Globus pallidus (tissue), 1 donor: ENCODE results near the gene LPP.

Experiments used
- DNase-seq: peaks from one replicate; pipeline ENCODE4 v3.0.0-alpha.2; 2015; ENCODE audit warnings: low spot score

The LPP gene

DNA sequence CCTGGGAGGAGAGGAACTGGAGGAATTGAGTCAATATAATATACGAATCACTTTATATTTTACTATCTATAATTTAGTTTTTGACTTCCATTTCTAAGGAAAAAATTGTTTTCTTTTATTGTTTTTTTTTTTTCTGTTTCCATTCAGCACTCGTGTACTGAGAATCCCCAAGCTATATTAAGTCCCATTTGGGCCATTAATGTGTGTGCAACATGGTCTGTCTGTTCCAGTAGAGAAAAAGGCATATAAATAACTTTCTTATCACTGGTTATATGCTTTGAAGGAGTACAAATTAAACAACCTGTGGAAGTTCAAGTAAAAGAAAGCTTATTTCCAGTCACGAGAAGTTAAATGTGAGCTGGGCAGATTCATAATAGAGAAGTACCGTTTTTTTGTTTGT lies 518.9 kb downstream of the LPP start:
- no peak for DNase-seq

DNA sequence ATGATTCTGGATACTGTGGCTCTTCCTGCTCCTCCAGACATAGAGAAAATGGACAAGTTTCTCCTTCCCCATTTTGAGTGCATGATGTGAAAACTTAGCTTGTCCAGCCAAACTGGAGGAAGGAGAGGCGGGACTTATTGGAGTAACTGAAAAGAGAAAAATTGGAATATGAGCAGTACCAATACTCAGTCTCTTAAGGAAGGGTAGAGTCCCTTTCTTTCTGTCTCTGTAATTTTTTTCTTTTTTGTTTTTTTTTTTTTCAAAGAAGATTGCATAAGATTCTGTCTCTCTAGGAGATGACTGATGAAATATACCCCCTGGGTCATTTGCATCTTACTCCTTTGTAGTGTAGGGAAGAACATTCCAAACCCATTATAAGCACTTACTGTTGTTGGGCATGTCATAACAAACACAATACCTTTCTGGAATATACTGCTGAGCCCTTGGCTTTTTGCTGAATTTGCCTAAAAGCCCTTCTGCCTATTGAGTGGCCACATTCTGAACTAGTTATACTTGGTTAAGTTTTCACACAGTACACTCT lies 519.8 kb downstream of the LPP start:
- DNase-seq, result no peak

DNA sequence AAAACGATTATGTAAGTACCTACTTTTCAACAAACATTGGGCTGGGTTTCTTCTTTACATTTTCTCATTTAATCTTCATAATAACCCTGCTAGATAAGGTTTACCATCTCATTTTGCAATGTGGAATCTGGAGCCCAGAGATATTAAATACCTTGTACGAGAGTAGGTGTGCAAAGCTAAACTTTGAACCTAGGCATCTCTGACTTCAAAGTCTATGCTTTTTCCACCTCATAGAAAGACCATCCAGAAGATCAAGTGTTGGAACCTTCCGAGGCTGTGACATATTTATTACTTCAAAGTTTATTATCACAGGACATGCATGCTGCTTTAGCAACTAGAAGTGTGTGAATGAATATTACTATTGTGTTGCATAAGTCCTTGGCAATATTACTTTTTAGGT lies 520.6 kb downstream of the LPP start:
- no peak for DNase-seq

DNA sequence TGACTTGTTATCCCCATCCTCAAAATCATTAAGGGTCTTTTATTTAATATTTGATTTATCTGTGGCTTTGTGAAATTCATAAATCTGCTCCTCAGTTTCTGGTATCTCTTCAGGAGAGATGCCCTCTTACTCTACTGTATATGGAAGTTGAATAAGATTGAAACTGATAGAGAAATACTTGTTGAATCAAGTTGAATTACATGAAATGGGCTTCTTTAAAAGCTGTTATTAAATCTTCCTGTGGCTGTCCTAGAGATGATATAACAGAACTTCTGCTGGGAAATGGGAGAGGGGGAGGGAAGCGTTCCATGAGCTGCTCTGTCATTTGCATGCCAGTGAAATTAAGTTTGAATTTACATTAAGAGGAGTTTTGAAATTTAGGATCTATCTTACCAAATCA lies 523.4 kb downstream of the LPP start:
- DNase-seq, result no peak

DNA sequence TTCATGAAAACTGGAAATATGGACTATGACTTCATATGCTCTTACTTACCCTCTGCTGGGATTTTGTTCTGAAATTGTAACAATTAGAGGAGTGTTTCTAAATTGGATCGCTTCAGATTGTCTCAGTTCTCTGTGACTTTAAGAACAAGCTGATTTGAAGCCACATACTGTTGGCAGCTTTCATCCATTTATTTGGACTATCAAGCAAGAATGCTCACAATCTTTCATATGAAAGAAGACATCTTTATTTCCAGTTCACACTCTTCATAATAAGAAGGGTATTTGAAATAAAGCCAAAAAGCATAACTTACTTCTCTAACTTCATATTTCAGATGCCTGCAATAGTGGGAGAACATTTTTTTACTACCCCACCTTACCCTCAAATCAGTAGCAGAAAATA lies 526.2 kb downstream of the LPP start:
- no peak for DNase-seq

DNA sequence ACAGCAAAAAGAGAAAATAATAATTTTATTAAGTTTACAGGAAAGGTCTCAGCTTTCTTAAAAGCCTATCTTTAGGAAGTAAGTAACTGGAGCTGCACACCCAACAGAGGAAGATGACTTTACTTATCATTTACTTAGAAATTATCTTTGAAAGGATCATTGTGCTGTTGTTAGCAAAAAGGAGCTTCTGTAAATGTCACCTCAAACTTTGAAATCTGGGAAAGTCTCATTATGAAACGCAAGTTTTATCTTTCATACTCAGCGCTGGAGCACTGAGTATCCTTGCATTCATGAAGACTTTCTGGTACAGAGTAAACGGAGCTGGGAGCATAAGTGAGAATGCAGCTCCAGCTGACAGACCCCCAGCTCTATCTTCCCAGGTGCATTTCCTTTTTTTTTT lies 526.6 kb downstream of the LPP start:
- no peak for DNase-seq

DNA sequence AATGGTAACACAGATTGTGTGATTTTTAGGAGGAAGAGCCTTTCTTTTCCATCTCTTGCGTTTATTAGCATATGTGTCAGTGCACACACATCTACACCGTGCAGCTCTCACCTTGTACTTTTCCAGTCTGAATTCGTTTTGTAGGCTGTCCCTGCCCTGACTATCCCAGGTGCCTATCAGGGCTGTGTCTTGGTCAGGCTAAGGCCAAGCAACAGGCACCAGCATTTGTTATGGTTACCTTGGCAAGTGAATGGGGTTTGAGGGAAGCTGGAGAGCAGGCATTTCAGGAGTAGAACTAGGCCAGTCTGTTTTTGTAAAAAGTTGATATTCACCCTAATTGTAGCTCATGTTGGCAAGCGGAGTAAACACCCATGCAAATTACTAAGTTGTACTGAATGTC lies 528.4 kb downstream of the LPP start:
- DNase-seq, result no peak

GRCh38 chr3:188683032-188683521 lies 529.1 kb downstream of the LPP start:
- peak; percentile 22 for DNase-seq

GRCh38 chr3:188684276-188684675 lies 530.3 kb downstream of the LPP start:
- DNase-seq, result no peak

GRCh38 chr3:188685789-188686188 lies 531.8 kb downstream of the LPP start:
- DNase-seq, result no peak

DNA sequence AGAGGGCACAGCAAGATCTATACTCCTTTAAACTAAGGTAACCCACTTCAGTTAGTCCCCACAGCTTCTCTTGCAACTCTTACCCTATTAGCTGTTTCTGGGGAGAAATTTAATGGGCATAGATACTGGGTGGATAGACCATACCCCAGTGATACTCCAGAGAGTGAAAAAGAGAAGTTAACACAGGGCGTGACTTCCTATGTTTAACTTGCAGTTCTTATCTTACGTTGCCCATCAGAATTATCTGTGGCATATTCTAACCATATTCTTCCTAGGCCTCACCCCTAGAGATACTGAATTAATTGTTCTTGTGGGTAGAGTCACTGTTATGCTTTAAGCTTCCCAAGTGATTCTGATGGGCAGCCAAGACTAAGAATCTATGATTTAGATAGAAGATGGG lies 532.4 kb downstream of the LPP start:
- DNase-seq, result no peak

DNA sequence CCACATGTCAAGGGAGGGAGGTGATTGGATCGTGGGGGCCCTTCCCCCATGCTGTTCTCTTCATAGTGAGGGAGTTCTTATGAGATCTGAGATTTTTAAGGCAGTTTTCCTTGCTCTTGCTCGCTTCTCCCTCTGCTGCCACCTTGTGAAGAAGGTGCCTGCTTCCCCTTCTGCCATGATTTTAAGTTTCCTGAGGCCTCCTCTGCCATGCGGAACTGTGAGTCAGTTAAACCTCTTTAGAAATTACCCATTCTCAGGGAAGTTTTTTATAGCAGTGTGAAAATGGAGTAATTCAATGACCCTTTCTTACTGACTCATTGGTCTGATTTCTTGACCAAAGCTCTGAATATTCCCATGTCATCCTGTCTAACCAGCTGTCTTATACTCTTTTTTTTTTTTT lies 533.4 kb downstream of the LPP start:
- no peak for DNase-seq

GRCh38 chr3:188689101-188689574 lies 535.2 kb downstream of the LPP start:
- DNase-seq, result no peak

DNA sequence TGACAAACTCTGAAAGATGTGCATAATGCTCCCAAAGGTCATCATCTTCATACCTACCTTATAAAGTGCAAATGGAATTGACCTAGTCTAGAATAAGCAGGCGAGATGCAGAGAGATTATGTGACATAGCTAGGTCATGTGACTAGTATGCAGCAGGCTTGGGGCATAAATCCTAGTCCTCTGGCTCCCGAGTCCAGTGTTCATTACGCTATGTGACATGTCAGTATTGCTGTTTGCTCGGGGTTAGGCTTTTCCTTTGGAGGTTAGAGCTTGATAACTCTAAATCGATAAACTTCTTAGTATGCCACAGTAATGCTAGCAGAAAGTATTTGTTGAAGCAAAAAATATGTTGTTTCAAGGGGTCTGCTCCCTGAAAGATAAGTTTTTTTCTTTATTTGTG lies 536.1 kb downstream of the LPP start:
- no peak for DNase-seq

- no peak for DNase-seq
These were observed 537.0 kb downstream of the LPP start for GRCh38 chr3:188691004-188691403.

DNA sequence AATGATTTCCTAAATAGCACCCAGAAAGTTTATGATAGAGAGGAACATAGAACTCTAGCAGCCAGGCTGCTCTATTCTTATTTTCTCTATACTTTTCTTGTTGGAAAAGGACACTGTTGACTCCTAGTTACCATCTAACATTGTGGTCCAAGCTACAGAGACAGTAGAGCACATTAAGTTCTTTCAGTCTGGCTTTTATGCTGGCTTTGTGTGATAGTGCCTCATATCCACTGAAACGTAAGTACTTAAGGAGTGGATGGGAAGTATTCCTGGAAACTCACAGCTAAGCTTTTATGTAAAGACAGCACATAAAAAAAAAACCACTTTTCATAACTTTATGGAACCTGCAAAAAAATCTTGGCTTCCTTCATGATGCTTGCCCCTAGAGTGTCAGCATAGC lies 537.7 kb downstream of the LPP start:
- DNase-seq, result no peak

DNA sequence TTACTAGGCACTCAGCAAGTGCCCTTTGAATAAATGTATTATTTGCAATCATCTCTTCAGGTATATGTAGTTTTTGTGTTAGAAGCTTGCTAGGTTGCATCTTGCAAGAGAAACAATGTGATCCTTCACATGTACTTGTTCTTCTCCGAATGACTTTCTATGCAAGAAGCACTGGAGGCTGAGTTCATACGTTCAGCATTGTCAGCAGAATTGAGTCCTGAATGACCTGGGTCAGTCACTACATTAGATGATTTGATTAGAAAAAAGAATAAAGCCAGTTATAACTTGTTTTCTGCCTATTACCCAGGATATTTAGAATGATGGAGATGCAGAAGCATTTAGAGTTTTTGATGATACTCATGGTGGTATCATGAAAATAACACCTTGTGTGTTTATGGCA lies 538.7 kb downstream of the LPP start:
- no peak for DNase-seq

- DNase-seq, result peak; percentile 36
These were observed 539.5 kb downstream of the LPP start for GRCh38 chr3:188693435-188693834.

DNA sequence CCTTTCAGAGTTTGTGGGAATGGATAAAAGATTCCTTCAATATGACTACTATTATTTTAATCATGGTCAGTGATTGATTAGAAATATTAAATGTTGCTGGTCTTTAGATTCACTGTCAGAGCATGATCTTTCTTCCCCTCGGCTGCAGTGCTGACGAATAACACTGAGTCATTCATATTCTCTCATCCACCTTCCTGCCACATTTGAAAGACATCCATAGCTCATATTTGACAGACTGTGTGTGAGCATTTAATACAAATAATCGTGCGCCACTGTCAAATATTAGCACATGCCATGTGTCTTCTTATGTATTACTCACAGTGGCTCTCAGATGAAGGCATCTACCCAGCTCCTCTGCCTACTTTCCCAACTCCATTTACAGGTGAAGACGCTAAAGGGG lies 541.3 kb downstream of the LPP start:
- DNase-seq, result no peak

- DNase-seq, result no peak
These were observed 543.2 kb downstream of the LPP start for GRCh38 chr3:188697127-188697526.

DNA sequence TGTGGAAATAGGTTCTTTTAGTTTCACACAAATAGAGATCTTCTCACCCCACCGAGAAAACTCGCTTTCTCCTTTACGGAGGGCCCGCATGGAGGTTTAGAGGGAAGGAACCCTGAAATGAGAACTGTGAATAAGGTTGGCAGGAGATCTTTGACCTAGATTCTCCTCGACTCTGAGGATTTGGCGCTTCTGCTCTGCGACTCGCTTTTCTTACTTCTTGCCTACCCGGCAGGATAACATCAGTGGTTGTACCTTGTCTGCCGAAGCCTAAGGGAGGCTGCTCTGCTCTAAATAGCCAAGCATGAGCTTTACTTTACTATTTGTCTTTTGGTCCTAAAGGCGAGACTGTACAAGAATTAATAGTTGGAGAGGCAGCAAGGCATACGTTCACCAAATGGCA lies 544.5 kb downstream of the LPP start:
- no peak for DNase-seq

- DNase-seq, result no peak
These were observed 546.5 kb downstream of the LPP start for GRCh38 chr3:188700501-188700900.

DNA sequence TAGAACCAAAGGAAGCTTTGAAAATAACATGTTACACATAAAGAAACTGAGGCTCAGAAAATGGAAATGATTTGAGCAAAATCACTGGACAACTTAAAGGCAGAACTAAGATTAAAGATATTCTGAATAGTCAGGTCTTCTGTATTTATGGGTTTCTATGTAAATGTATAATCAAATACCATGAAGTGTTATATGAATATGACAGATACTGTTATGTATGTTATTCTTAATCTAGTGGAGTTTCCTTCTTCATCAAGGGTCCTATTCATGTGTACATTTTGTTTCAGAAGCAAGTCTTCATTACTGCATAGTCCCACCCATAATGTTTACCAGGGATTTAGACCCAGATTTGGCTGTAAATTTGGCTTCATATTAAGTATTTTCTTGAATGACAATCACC lies 547.0 kb downstream of the LPP start:
- no peak for DNase-seq

GRCh38 chr3:188701485-188701969 lies 547.6 kb downstream of the LPP start:
- peak; percentile 43 for DNase-seq
